ENCODE measurements around the gene PCCA.
"Not testable (repeated sequence)": the region's sequence is repeated elsewhere in the genome, so short reads cannot be mapped to it uniquely, and the experiment has no call there.

The PCCA gene

DNA sequence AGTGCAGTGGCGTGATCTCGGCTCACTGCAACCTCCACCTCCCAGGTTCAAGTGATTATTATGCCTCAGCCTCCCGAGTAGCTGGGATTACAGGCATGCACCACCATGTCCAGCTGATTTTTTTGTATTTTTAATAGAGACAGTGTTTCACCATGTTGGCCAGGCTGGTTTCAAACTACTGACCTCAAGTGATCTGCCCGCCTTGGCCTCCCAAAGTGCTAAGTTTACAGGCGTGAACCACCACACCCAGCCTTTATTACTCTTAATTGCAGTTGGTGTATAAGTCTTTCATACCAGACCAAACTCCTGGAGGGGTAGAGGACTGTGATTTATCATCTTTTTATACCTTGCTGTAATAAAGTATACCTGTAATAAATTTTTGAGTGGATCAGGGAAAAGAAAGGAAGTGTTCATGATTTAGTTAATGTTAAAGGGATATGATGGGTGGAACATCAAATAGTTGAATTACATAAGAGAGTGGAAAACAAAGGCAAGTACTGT, 52.6 kb downstream of the PCCA start:
- DNase-seq, result not testable (repeated sequence)

DNA sequence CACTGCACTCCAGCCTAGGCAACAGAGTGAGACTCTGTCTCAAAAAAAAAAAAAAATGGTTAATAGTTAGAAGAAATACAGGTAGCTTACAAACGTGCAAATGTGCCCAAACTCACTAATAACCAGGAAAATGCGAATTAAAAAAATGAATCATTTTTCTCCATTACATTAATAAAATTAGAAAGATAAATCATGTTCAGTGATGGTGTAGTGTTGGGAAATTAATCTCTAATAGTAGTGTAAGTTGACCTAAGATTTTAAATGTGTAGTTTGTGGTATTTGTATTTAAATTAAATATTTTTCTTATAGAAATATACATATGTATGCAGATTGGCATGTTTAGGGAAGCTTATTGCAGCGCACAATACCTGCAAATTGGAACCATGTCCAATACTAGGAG, 57.6 kb downstream of the PCCA start:
- DNase-seq, result no peak

DNA sequence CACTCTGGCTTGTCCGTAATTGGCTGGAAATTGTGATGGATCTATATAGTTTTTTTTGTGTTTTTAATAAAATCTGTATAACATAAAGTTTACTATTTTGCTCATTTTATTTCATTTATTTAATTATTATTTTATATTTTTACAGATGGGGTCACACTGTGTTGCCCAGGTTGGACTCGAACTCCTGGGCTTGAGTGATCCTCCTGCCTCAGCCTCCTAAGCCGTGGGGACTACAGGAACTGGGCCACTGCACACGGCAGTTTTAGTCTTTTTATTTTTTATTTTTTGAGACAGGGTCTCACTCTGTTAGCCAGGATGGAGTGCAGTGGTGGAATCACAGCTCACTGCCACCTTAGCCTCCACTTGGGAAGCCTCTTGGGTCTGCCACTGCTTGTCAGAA, 58.9 kb downstream of the PCCA start:
- no peak for DNase-seq

- DNase-seq, result no peak
These were observed 59.5 kb downstream of the PCCA start for GRCh38 chr13:100148422-100148821.

DNA sequence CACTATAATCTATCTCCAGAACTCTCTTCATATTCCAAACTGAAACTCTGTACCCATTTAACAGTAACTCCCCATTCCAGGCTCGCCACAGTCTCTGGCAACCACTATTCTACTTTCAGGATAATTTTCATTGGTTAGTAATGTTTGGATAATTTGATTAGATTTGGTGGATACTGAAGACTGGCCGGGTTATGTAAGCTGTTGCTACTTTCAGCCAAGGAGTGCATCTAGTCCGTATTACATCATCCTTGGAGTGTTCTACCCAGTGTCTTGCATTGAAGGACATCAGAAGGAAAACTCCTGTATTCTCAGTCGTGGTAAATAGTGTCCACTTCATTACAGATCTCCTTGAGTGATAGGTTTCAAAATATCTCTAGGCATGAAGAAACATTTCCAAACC, 60.5 kb downstream of the PCCA start:
- DNase-seq, result no peak

- DNase-seq, result not testable (repeated sequence)
These were observed 61.8 kb downstream of the PCCA start for GRCh38 chr13:100150711-100151110.

- DNase-seq, result peak; percentile 22
These were observed 66.0 kb downstream of the PCCA start for GRCh38 chr13:100154842-100155416.

DNA sequence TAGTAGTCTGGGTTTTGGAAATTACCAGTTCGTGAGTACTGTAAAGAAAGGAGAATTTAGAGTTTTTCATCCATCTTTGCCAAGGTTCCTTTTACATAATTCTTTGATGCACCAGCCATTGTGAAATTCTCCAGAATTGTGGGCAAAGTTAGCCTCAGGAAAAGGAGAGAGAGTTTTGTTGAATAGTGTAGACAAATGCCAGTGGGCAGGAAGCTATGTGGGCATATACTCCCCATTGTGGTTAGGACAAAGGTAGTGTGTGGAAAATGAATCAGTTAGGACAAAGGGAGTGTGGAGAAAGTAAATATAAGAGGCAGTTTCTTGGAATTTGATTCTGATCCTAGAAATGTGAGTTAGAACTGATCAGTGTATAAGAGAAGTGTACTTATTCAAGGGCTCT, 67.9 kb downstream of the PCCA start:
- peak; percentile 37 for DNase-seq

DNA sequence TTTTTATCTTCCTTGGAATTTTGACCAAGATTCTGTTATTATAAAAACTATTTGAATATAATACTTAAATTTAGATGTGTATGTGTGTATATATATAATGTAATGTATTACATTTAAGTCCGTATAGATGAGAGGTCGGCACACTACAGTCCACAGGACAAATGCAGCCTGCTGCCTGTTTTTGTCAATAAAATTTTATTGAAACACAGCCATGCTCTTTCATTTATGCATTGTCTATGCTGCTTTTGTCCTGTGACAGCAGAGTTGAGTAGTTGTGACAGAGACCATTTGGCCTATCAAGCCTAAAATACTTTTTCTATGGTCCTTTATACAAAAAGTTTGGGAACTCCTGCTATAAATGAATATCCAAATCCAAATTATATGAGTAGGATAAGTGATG, 69.7 kb downstream of the PCCA start:
- DNase-seq, result no peak

DNA sequence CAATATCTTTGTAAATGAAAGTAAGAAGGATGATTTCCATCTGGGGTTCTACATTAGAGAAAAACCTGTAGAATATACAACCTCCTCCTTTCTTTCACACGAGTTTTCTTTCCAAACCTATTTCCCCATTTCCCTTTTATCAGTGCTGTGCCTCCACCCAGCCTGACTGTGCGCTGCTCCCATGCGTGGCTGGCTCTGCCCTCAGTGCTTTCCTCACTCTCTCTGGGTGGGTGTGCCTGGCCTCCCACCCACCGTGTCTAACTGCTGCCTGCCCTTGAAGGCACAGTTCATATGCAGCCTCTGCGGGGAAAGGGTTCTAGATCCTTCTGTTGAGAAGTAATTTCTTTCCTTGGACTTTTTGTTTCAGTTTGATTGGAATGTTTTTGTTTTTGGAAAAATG, 70.7 kb downstream of the PCCA start:
- DNase-seq, result no peak

DNA sequence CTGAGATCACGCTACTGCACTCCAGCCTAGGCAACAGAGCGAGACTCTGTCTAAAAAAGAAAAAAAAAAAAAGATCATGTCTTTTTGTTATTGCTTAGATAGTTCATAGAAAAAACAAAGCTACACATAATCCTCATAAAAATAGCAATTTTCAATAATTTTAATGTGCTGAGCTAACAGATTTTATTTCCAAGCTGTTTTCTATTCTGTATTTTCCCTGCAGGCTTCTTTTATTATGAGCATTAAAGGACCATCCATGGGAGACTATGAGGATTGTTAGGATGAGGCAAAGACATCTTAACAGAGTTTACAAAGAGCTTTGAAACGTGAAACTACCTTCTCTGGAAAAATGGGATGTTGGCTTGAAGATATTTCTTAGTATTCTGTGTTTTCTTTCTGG, 71.6 kb downstream of the PCCA start:
- DNase-seq, result no peak

- no peak for DNase-seq
These were observed 74.5 kb downstream of the PCCA start for GRCh38 chr13:100163375-100163774.

GRCh38 chr13:100173203-100173602, 84.3 kb downstream of the PCCA start:
- no peak for DNase-seq

GRCh38 chr13:100174455-100174854, 85.6 kb downstream of the PCCA start:
- DNase-seq, result not testable (repeated sequence)

DNA sequence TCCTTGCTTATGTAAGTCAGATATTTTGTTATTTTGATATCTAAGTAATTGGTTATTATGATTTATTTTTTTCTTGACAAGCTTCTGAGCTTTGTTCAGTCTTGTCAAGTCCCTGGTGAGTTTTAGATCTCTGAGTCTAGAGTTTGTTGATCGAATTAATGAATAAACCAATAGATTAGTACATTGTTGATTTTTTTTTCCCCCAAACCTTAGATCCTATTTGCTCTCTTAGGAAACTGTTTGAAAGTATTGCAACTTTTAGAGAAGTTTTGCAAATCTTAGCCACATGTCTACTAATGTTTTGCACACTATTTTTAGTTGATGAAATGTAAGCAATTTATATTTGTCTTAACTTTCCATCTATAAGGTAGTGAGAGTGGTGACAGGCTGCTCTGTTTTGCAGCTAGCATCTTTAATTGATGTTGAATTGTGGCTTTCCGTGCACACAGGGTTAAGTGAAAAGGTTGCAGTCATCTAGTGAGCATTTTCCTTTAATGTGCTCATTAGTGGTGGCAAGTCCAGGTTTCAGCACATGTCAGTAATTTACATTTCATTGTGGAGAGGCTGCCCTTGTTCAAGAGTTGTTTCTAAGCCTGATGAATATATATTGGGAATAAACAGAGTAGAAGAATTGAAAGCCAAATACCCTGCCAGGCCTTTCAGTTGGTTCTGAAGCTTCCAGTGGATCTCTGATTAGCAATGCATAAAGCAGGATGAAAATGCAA, 86.3 kb downstream of the PCCA start:
- no peak for DNase-seq

GRCh38 chr13:100175803-100176182, 86.9 kb downstream of the PCCA start:
- DNase-seq, result no peak

GRCh38 chr13:100176801-100177400, 88.0 kb downstream of the PCCA start:
- peak; percentile 50 for DNase-seq

DNA sequence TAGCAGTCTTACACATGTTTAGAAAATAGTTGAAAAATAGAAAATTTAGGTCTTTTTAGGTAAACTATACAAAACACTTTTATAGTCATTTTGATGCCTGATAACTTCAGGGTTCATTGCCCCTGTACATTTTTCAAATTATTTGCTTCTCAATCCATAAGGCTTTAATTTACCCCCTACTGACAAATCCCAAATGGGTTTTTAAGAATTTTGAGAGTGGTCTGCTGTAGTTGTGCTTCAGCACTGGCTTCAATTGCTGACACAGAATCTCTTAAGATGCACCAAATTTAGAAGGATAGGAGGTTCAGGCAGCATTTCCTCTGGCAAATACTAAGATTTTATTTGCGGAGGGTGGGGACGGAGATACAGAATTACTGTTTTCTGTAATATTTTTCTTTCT, 89.4 kb downstream of the PCCA start:
- DNase-seq, result no peak

DNA sequence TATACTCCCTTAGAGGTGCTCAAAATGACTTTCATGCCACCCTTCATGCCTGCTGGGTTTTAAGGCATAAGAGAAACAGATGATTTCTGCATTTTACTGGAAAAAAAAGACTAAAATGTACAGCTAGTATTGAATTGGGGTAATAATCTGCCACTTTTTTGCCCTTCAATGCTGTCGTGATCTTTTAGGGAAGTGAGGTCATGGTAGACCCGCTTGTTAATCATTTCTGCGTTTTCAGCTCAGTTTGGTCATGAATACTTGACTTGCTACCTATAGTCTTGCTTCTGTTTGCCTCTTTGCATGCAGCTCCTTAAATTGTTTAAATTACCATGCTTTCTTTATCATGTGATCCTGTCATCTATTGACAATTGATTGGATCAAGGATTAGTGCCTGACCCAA, 90.4 kb downstream of the PCCA start:
- DNase-seq, result no peak

- DNase-seq, result peak; percentile 14
These were observed 94.1 kb downstream of the PCCA start for GRCh38 chr13:100182900-100183490.

DNA sequence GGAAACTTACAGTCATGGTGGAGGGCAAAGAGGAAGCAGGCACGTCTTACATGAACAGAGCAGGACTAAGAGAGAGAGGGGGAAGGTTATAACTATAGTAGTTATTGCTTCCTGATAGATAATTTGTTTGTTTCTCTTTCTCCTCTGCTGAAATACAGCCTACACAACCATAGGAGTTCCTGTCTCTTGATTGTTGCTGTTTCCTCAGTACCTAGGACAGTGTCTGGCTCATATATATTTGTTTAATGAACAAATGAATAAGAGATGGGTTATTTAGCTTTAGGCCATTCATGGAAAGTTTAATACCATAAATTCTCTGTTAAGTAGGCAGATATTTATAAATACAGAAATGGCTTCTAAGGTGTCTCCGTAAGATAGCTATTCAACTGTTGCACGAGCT, 95.2 kb downstream of the PCCA start:
- no peak for DNase-seq

- DNase-seq, result no peak
These were observed 106.7 kb downstream of the PCCA start for GRCh38 chr13:100195568-100195967.

DNA sequence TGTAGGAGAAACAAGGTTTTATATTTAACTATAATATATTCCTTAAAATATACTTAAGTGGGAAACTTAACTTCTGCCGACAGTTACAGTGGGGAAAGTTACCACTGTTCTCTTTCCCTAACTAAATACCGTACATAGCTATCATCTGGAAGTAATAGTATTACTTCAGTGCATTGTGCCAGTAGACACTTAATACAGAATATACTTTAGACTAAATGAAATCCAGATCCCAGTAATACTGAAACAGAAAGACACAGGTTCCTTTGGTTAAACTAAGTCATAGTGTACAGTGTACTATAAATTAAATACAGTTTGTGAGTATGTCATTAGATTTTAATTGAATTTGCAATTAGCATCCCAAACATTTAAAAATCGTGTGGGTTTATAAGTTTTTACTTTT, 107.5 kb downstream of the PCCA start:
- no peak for DNase-seq

GRCh38 chr13:100197116-100197515, 108.2 kb downstream of the PCCA start:
- DNase-seq, result no peak

Data from NCI-H146 (cell line).